HG03342 (cell line): ENCODE results near the gene IKZF3.

Experiments
- ATAC-seq: cut with Tn5 transposase; IDR thresholded peaks from one replicate; pipeline ENCODE4 v1.9.1; 2021; ENCODE audit warnings: mild to moderate bottlenecking, moderate library complexity; ENCODE audit not compliant: unreplicated experiment

IKZF3 gene

DNA sequence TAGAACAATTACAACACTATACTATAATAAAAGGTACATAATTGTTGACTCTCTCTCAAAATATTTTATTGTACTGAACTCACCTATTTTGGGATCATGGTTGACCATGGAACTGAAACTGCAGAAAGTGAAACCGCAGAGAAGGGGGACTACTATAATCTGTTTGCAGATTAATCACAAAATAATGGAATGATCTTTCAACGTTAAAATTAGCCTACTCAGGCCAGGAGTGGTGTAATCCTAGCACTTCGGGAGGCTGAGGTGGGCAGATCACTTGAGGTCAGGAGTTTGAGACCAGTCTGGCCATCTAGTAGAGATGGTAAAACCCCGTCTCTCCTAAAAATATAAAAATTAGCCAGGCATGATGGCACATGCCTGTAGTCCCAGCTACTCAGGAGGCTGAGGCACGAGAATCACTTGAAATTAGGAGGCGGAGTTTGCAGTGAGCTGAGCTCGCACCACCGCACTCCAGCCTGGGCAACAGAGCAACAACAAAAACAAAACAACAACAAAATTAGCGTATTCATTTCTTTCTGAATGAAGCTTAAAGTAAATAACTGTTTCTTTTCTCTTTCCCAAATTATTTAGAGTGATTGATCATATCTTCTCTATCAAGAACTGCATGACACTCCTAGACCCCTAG is 45.6 kb downstream of the IKZF3 start:
- no peak for ATAC-seq

DNA sequence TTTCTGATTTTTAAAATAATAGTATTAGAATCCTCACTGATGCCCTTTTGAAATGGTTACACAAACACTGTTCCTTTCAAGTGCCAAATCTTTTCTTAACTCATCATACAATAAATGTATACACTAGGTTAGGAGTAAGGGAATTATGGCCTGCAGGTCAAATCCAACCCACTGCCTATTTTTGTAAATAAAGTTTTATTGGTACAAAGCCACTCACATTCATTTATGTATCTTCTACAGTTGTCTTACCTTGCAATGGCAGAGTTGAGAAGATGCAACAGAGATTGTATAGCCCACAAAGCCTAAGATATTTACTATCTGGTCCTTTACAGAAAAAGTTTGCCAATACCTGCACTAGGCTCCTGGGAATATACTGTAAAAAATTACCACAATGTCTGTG is 47.8 kb downstream of the IKZF3 start:
- ATAC-seq, result no peak

DNA sequence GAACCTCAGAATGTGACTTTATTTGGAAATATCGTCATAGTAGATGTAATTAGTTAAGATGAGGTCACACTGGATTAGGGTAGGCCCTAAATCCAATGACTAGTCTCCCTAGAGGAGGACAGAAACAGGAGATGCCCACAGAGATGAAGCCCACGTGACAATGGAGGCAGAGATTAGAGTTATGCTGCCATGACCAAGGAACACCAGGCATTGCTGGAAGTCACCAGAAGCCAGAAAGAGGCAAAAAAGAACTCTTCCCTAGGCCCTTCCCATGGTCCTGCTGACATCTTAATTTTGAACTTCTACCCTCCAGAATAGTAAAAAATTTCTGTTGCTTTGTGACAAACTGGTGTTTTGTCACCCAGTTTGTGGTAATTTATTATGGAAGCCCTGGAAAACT is 49.6 kb downstream of the IKZF3 start:
- no peak for ATAC-seq

DNA sequence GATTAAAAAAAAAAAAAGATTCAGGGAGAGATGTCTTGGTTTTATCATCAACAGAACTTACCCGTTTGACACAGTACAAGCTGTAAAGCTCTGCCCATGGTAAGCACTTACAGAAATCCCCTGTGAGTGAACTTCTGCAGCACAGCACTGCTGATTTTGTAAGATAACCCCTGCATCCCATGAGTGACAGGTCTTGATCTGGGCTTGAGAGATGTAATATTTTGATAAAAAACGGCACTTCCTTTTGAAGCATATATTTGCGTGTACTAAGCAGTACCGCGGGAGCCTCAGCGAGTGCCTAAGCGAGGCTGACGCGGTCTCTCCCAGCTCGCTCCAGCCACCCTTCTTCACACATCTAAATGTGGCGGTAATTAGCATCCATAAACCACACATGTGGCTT is 50.5 kb downstream of the IKZF3 start:
- no peak for ATAC-seq

GRCh38 chr17:39812466-39812865 is 51.6 kb downstream of the IKZF3 start:
- no peak for ATAC-seq

DNA sequence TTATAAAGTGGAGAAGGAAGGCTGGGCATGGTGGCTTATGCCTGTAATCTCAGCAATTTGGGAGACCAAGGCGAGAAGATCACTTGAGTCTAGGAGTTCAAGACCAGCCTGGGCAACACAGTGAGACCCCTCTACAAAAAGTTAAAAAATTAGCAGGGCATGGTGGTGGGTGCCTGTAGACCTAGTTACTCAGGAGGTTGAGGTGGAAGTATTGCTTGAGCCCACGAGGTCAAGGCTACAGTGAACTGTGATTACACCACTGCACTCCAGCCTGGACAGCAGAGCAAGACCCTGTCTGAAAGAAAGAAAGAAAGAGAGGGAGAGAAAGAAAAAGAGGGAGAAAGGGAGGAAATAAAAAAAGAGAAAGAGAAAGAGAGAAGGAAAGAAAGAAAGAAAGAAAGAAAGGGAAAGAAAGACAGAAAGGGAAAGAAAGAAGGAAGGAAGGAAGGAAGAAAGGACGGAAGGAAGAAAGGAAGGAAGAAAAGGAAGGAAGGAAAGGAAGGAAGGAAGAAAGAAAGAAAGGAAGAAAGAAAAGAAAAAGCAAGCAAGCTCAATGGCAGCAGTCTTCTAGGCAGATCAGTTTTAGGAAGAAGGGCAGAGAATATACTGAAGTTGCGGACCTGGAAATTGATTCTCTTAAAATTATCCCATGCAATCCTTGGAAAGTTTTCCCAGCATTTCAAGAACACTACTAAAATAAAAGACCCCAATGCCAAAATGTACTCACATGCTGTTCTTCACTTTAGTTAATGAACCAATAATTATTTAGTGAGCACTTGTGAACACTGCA is 53.0 kb downstream of the IKZF3 start:
- ATAC-seq, result no peak

GRCh38 chr17:39809221-39809620 is 54.9 kb downstream of the IKZF3 start:
- ATAC-seq, result no peak

GRCh38 chr17:39808409-39808997 is 55.6 kb downstream of the IKZF3 start:
- no peak for ATAC-seq

DNA sequence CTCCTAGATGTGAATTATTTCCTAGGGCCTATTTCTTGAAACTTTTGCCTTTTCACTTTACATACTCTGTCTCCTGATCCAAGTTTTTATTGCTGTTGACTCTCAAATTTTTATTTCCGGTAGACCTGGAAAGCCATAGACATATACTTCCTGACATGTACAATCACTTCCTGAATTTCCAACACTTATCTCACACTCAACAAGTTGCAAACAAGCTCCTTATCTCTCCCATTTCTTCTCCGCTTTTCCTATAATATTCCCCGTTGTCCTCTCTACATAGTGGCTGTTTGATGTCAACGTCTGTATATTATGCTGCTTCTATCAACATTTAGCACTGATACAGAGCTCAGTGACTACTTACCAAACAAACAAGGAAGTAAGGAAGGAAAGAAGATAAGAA is 59.3 kb downstream of the IKZF3 start:
- ATAC-seq, result no peak

GRCh38 chr17:39801055-39801454 is 63.1 kb downstream of the IKZF3 start:
- no peak for ATAC-seq

DNA sequence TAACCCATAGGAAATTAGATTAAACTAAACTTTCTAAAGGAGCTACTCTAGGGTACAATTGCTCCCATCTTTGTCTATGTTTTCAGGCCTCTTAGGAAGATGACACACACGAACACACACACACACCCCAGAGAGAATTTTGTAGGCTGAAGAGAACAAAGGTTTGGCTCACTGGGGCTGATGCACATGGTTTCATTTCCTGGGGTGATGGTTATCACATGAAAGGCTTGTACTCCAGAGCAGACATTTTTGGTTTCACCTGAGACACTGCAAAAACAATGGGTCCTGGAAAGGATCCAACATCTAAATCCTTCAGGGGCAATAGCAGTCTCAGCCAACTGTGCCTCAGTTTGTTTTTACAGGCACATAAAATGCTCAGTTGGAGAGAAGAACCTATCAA is 63.6 kb downstream of the IKZF3 start:
- no peak for ATAC-seq

DNA sequence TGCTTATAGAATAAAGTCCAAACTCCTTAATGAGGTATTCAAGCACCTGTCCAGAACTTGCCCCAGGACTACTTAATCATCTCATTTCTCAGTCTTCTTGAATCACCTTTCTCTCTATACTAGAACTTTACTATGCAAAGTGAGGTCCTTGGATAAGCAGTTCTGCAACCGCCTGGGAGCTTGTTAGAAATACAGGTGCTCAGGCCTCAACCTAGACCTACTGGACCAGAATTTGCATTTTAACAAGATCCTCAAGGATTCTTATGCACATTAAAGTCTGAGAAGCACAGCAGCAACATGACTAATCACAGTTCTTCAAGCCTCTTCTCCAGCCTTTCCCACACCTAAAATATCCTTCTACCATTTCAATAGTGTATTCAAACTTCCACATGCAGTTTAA is 64.7 kb downstream of the IKZF3 start:
- no peak for ATAC-seq

- ATAC-seq, result peak; percentile 86
These were observed 69.7 kb downstream of the IKZF3 start for GRCh38 chr17:39794249-39794970.

GRCh38 chr17:39793301-39793872 is 70.7 kb downstream of the IKZF3 start:
- no peak for ATAC-seq

- ATAC-seq, result no peak
These were observed 71.4 kb downstream of the IKZF3 start for GRCh38 chr17:39792526-39793221.

GRCh38 chr17:39791111-39791992 is 72.8 kb downstream of the IKZF3 start:
- no peak for ATAC-seq

DNA sequence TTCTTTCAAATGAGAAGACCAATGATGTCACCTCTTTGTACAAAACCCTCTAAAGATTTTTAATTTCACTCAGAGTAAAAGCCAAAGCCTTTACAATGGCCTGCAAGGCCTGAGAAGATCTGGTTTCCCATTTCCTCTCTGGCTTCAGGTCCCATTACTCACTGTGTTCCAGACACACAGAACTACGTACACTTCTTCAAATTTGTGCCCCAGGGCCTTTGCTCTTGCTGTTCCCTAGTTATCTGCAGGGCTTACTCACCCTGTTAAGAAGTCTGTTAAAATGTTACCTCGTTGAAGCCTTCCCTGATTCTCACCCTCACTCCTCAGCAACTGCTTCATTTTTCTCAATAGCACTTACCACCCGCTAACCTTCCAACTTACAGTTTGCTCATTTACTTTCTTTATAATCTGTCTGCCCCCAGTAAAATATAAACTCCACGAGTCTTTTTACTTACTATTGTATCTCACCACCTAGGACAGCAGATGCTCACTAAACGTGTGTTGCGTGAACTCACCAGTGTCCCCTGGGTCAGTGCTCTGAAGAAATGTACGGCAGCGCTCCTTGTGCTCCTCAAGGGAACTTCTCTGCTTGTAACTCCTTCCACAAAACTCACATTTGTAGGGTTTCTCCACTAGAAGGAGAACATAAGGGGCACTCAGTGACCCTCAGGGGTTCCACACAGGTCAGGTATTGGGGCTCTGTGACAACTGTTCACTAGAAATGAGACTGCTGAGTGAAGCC is 76.2 kb downstream of the IKZF3 start:
- ATAC-seq, result no peak

GRCh38 chr17:39787041-39787440 is 77.1 kb downstream of the IKZF3 start:
- no peak for ATAC-seq

GRCh38 chr17:39782980-39783379 is 81.1 kb downstream of the IKZF3 start:
- no peak for ATAC-seq
